DMS 273 (cell line): ENCODE results near the gene TRERF1.

Experiments
- DNase-seq: peaks from one replicate; lab custom pipeline; 2025; ENCODE audit not compliant: unreplicated experiment; lab: John Stamatoyannopoulos, UW

TRERF1 gene

GRCh38 chr6:42260396-42260888, 191.3 kb downstream of the TRERF1 start:
- peak; percentile 31 for DNase-seq

GRCh38 chr6:42259841-42260395, 191.8 kb downstream of the TRERF1 start:
- no peak for DNase-seq

GRCh38 chr6:42259286-42259685, 192.4 kb downstream of the TRERF1 start:
- DNase-seq: no peak

GRCh38 chr6:42257614-42258013, 194.1 kb downstream of the TRERF1 start:
- DNase-seq: no peak

- no peak for DNase-seq
Observed at GRCh38 chr6:42257063-42257462, 194.7 kb downstream of the TRERF1 start.

- DNase-seq: no peak
Observed at GRCh38 chr6:42255050-42255449, 196.7 kb downstream of the TRERF1 start.

GRCh38 chr6:42254505-42254904, 197.2 kb downstream of the TRERF1 start:
- no peak for DNase-seq

GRCh38 chr6:42251911-42252637, 199.7 kb downstream of the TRERF1 start:
- DNase-seq: peak; percentile 65

- peak; percentile 62 for DNase-seq
Observed at GRCh38 chr6:42251500-42251899, 200.2 kb downstream of the TRERF1 start.

- DNase-seq: peak; percentile 64
Observed at GRCh38 chr6:42250274-42250931, 201.3 kb downstream of the TRERF1 start.

GRCh38 chr6:42249279-42249678, 202.4 kb downstream of the TRERF1 start:
- peak; percentile 94 for DNase-seq

- DNase-seq: no peak
Observed at GRCh38 chr6:42243046-42243445, 208.7 kb downstream of the TRERF1 start.

GRCh38 chr6:42241915-42242314, 209.8 kb downstream of the TRERF1 start:
- DNase-seq: no peak

- DNase-seq: no peak
Observed at GRCh38 chr6:42239736-42240375, 211.9 kb downstream of the TRERF1 start.

- peak; percentile 55 for DNase-seq
Observed at GRCh38 chr6:42239333-42239732, 212.4 kb downstream of the TRERF1 start.

- DNase-seq: no peak
Observed at GRCh38 chr6:42237857-42238256, 213.9 kb downstream of the TRERF1 start.

GRCh38 chr6:42236682-42237473, 214.8 kb downstream of the TRERF1 start:
- DNase-seq: no peak

- no peak for DNase-seq
Observed at GRCh38 chr6:42236030-42236429, 215.7 kb downstream of the TRERF1 start.

GRCh38 chr6:42232035-42232434, 219.7 kb downstream of the TRERF1 start:
- DNase-seq: no peak

- DNase-seq: peak; percentile 39
Observed at GRCh38 chr6:42230345-42231321, 221.1 kb downstream of the TRERF1 start.
